OCI-LY7 (cell line): ENCODE measurements around the gene IRAK1. TPM values are rescaled to one million over a fixed set of nuclear protein-coding genes. Genes with fewer than 3 reads are reported as not detected.

Source experiments
- BruUV-seq: library from RNA; stranded (reverse); fragments of 400-500 nt; replicated peaks from 2 replicates; lab custom pipeline; 2021; lab: Mats Ljungman, UMichigan
- CTCF ChIA-PET: fragments of 300-600 bp; sonication (Branson Sonifier 250); formaldehyde crosslinking; loops from one replicate; lab custom pipeline; 2022; ENCODE audit warnings: antibody characterized with exemption; ENCODE audit not compliant: unreplicated experiment; lab: Charles Lee
- POLR2A ChIA-PET: fragments of 300-600 bp; sonication (Branson Sonifier 250); formaldehyde crosslinking; loops from one replicate; lab custom pipeline; 2022; ENCODE audit warnings: antibody characterized with exemption; lab: Charles Lee
- DNase-seq: peaks from one replicate; pipeline ENCODE4 v3.0.0-alpha.2; 2015; ENCODE audit warnings: low spot score
- H2AFZ ChIP-seq: fragments of 200-600 bp; sonication (generic), shearing (Covaris generic); 2 replicates; pipeline ENCODE4 v1.6.1; 2014; ENCODE audit warnings: mild to moderate bottlenecking, antibody characterized with exemption, low read length, moderate library complexity
- H3K27ac ChIP-seq: fragments of 200-600 bp; sonication (generic); 2 replicates; pipeline ENCODE4 v1.5.1; 2014; ENCODE audit warnings: mixed run types, low read depth, mild to moderate bottlenecking, moderate library complexity, low read length, inconsistent platforms; ENCODE audit not compliant: poor library complexity, severe bottlenecking
- H3K36me3 ChIP-seq: fragments of 200-600 bp; sonication (generic); 2 replicates; pipeline ENCODE4 v1.6.1; 2014; ENCODE audit warnings: mild to moderate bottlenecking, antibody characterized with exemption, low read length, moderate library complexity, mixed read lengths; ENCODE audit not compliant: insufficient read depth
- H3K4me1 ChIP-seq: fragments of 200-600 bp; sonication (generic); 2 replicates; pipeline ENCODE4 v1.5.1; 2014; ENCODE audit warnings: mild to moderate bottlenecking, low read length; ENCODE audit not compliant: insufficient read depth, poor library complexity, severe bottlenecking
- H3K4me2 ChIP-seq: fragments of 200-600 bp; sonication (generic); 2 replicates; pipeline ENCODE4 v1.6.1; 2014; ENCODE audit warnings: mild to moderate bottlenecking, low read length
- H3K4me3 ChIP-seq: fragments of 200-600 bp; sonication (generic); 2 replicates; pipeline ENCODE4 v1.5.1; 2014; ENCODE audit warnings: mild to moderate bottlenecking, low read depth, low read length; ENCODE audit not compliant: poor library complexity, severe bottlenecking
- H3K79me2 ChIP-seq: fragments of 200-600 bp; sonication (generic); 2 replicates; pipeline ENCODE4 v1.6.1; 2016; ENCODE audit warnings: low read depth, mild to moderate bottlenecking, low read length, moderate library complexity, mixed read lengths; ENCODE audit not compliant: insufficient read depth
- H3K9me2 ChIP-seq: fragments of 200-600 bp; sonication (generic); 2 replicates; pipeline ENCODE4 v1.6.1; 2016; ENCODE audit warnings: mild to moderate bottlenecking, low read length, mixed read lengths; ENCODE audit not compliant: insufficient read depth
- H3K9me3 ChIP-seq: fragments of 200-600 bp; sonication (generic); 2 replicates; pipeline ENCODE4 v1.6.1; 2014; ENCODE audit warnings: mild to moderate bottlenecking, mixed run types, low read length, mixed read lengths
- H4K20me1 ChIP-seq: fragments of 200-600 bp; sonication (generic); 2 replicates; pipeline ENCODE4 v1.6.1; 2014; ENCODE audit warnings: mild to moderate bottlenecking, antibody characterized with exemption, low read length, moderate library complexity, mixed read lengths; ENCODE audit not compliant: insufficient read depth
- CTCF ChIP-seq: fragments of 200-600 bp; sonication (generic); conservative IDR thresholded peaks from 2 replicates; pipeline ENCODE4 v1.5.1; 2014; ENCODE audit warnings: mild to moderate bottlenecking, antibody characterized with exemption, low read length, moderate library complexity, mixed read lengths
- EZH2phosphoT487 ChIP-seq: fragments of 200-600 bp; sonication (generic); IDR thresholded peaks from 2 replicates; pipeline ENCODE4 v1.6.1; 2018; ENCODE audit warnings: low read depth, borderline replicate concordance, mild to moderate bottlenecking, mixed run types, antibody characterized with exemption, low read length, moderate library complexity, mixed read lengths
- intact Hi-C: fragments of 100-400 bp; cut with micrococcal nuclease; formaldehyde crosslinking; loops from one replicate; pipeline ENCODE4 v1.10.0; 2022; ENCODE audit not compliant: unreplicated experiment
- total RNA-seq, 2 experiments: library from RNA; depleted of rRNA in 1 of 2; stranded (reverse); fragments of >200 nt in 1 of 2; shearing (Covaris generic) in 1 of 2; gene quantifications; 2 replicates each; pipeline ENCODE4 v1.2.3, GENCODE V29; 2014 to 2022

Gene IRAK1
- total RNA-seq, 2 experiments from 2014 or later = 75.5 to 136 TPM

- H3K36me3 ChIP-seq = peaks cover 94% of the 10 kb centered on the region
- H3K9me3 ChIP-seq = no peaks in the 10 kb centered on the region
- intact Hi-C loops = loop anchor here (5.0 kb wide), 1 partner anchor 173 kb away; the partner anchor contains the start of genes IDH3G and SSR4
- no peak for DNase-seq
- BruUV-seq = no TSS peak
- TF ChIP-seq CTCF (no peak), EZH2phosphoT487 (no peak)
- no peaks in the 10 kb centered on the region for H3K9me2 ChIP-seq
- H4K20me1 ChIP-seq = peaks cover 14% of the 10 kb centered on the region; the same call in 1 of the 2 replicates
- H3K79me2 ChIP-seq = peaks cover 73% of the 10 kb centered on the region
- ChIA-PET CTCF (no interaction called here), POLR2A (no interaction called here)
- H3K4me3 ChIP-seq = no peak overlapping the region
- H2AFZ ChIP-seq = no peak overlapping the region
- H3K4me1 ChIP-seq = peaks cover 33% of the 10 kb centered on the region
- H3K4me2 ChIP-seq = no peak overlapping the region
- no peak overlapping the region for H3K27ac ChIP-seq
Measured at GRCh38 chrX:153965406-153965805, 54.3 kb downstream of the IRAK1 start.

GRCh38 chrX:153964105-153964504, 55.6 kb downstream of the IRAK1 start:
- DNase-seq = no peak
- no peak for TF ChIP-seq CTCF
- TF ChIP-seq EZH2phosphoT487 = no peak
- no peaks in the 10 kb centered on the region for H3K9me3 ChIP-seq
- peaks cover 33% of the 10 kb centered on the region for H3K4me1 ChIP-seq
- ChIA-PET POLR2A (no interaction called here), CTCF (no interaction called here)
- H2AFZ ChIP-seq = no peak overlapping the region
- H3K4me2 ChIP-seq = no peak overlapping the region
- no TSS peak for BruUV-seq
- peaks cover 61% of the 10 kb centered on the region for H3K79me2 ChIP-seq
- no peaks in the 10 kb centered on the region for H3K9me2 ChIP-seq
- intact Hi-C loops = no loop called here
- H3K27ac ChIP-seq = no peak overlapping the region
- no peak overlapping the region for H3K4me3 ChIP-seq
- H4K20me1 ChIP-seq = peaks cover 14% of the 10 kb centered on the region; the same call in 1 of the 2 replicates
- H3K36me3 ChIP-seq = peaks cover 99% of the 10 kb centered on the region

GRCh38 chrX:153963546-153963945, 56.2 kb downstream of the IRAK1 start:
- no TSS peak for BruUV-seq
- no peak overlapping the region for H3K4me3 ChIP-seq

More at GRCh38 chrX:153963546-153963945, 56.2 kb downstream of the IRAK1 start:
- H3K4me1 ChIP-seq = peaks cover 31% of the 10 kb centered on the region
- intact Hi-C loops = no loop called here
- ChIA-PET POLR2A (interaction anchor here (0.5 kb wide), 1 partner anchor 560 kb away, joined by 5 read pairs; no protein-coding TSS in a partner anchor), CTCF (no interaction called here)
- no peaks in the 10 kb centered on the region for H3K9me3 ChIP-seq
- no peaks in the 10 kb centered on the region for H3K9me2 ChIP-seq
- no peak overlapping the region for H3K27ac ChIP-seq
- no peak for DNase-seq
- TF ChIP-seq CTCF (no peak), EZH2phosphoT487 (no peak)
- peaks cover 55% of the 10 kb centered on the region for H3K79me2 ChIP-seq
- no peak overlapping the region for H3K4me2 ChIP-seq
- no peak overlapping the region for H2AFZ ChIP-seq
- peaks cover 100% of the 10 kb centered on the region for H3K36me3 ChIP-seq
- peaks cover 13% of the 10 kb centered on the region; the same call in 1 of the 2 replicates for H4K20me1 ChIP-seq
